HepG2 (cell line): ENCODE results near the gene TAS1R1. TPM values are rescaled to one million over a fixed set of nuclear protein-coding genes. Genes with fewer than 3 reads are reported as not detected.

Experiments used
- ATAC-seq: fragments of 200-7000 bp; cut with Tn5 transposase; 3 replicates; pipeline ENCODE4 v1.9.1; 2020; ENCODE audit warnings: mild to moderate bottlenecking, moderate library complexity
- BruUV-seq: library from RNA; stranded (reverse); fragments of 400-500 nt; replicated peaks from 2 replicates; lab custom pipeline; 2021; lab: Mats Ljungman, UMichigan
- CTCF ChIA-PET: fragments of 300-600 bp; formaldehyde crosslinking; extraction: SDS; loops from one replicate; lab custom pipeline; 2021; ENCODE audit warnings: low total read pairs, inconsistent platforms, low intra/inter-chr PET ratio; lab: Yijun Ruan, JAX
- POLR2A ChIA-PET: fragments of 350-600 bp; sonication (Branson Sonifier 250); formaldehyde crosslinking; loops from one replicate; lab custom pipeline; 2020; ENCODE audit warnings: antibody characterized with exemption, inconsistent platforms; lab: Yijun Ruan, JAX
- DNase-seq: peaks from one replicate; pipeline ENCODE4 v3.0.0-alpha.2; 2015; ENCODE audit warnings: low spot score
- FAIRE-seq: peaks from 3 replicates; lab custom pipeline; 2011; peaks lifted over from hg19 to GRCh38; lab: Jason Lieb, UNC
- H2AFZ ChIP-seq: one replicate; pipeline ENCODE4 v1.6.1; 2011; ENCODE audit warnings: low read length, inconsistent platforms
- H3K27ac ChIP-seq: fragments of 300-600 bp; 3 replicates; pipeline ENCODE4 v1.8.0; 2011; ENCODE audit warnings: mixed run types, mild to moderate bottlenecking, mixed read lengths, low read length, inconsistent platforms; ENCODE audit not compliant: insufficient read depth; ENCODE audit errors: extremely low read length
- H3K27me3 ChIP-seq, 2 experiments: fragments of 200-600 bp in 1 of 2; 2 replicates in 1 of 2; 3 replicates in 1 of 2; pipeline versions ENCODE4 v1.6.0 to v1.8.0; 2011; ENCODE audit warnings: low read length in 2 of 2, mild to moderate bottlenecking in 2 of 2, moderate library complexity in 2 of 2, inconsistent platforms in 1 of 2; ENCODE audit not compliant: insufficient read depth in 2 of 2, control insufficient read depth in 1 of 2
- H3K36me3 ChIP-seq, 2 experiments: fragments of 200-600 bp in 1 of 2; replicated peaks in 1 of 2; 2 replicates in 1 of 2; 3 replicates in 1 of 2; pipeline versions ENCODE4 v1.5.1 to v1.8.0; 2011; ENCODE audit warnings: low read length in 2 of 2, inconsistent platforms in 1 of 2; ENCODE audit not compliant: insufficient read depth in 2 of 2, control insufficient read depth in 1 of 2
- H3K4me1 ChIP-seq: 2 replicates; pipeline ENCODE4 v1.5.1; 2012; ENCODE audit warnings: low read length, inconsistent platforms; ENCODE audit not compliant: insufficient read depth
- H3K4me2 ChIP-seq: 2 replicates; pipeline ENCODE4 v1.6.0; 2011; ENCODE audit warnings: low read depth, low read length, inconsistent platforms
- H3K4me3 ChIP-seq, 3 experiments: fragments of 200-600 bp in 1 of 3; sonication (generic), shearing (Covaris generic) in 1 of 3; replicated peaks in 1 of 3; 2 replicates each; pipeline ENCODE4 v1.5.1; 2011 to 2016; ENCODE audit warnings: low read length in 3 of 3, inconsistent platforms in 2 of 3, low read depth in 2 of 3, mild to moderate bottlenecking in 2 of 3, control low read depth in 1 of 3, mixed read lengths in 1 of 3; ENCODE audit not compliant: insufficient read depth in 1 of 3
- H3K79me2 ChIP-seq: one replicate; pipeline ENCODE4 v1.6.1; 2011; ENCODE audit warnings: low read length, inconsistent platforms; ENCODE audit not compliant: insufficient read depth
- H3K9ac ChIP-seq: 2 replicates; pipeline ENCODE4 v1.6.0; 2011; ENCODE audit warnings: mild to moderate bottlenecking, low read depth, low read length, inconsistent platforms; ENCODE audit not compliant: insufficient read depth
- H3K9me3 ChIP-seq: 2 replicates; pipeline ENCODE4 v1.5.1; 2012; ENCODE audit warnings: mild to moderate bottlenecking, low read length
- H4K20me1 ChIP-seq: 2 replicates; pipeline ENCODE4 v1.6.0; 2011; ENCODE audit warnings: inconsistent platforms, mild to moderate bottlenecking, low read length, moderate library complexity; ENCODE audit not compliant: insufficient read depth
- AGO2 ChIP-seq: fragments of 200-400 bp; formaldehyde crosslinking; optimal IDR thresholded peaks from 2 replicates; pipeline ENCODE3; 2017; ENCODE audit warnings: mild to moderate bottlenecking, low read depth, low read length, moderate library complexity
- HNRNPK ChIP-seq: fragments of 200-400 bp; formaldehyde crosslinking; IDR thresholded peaks from 2 replicates; pipeline ENCODE4 v1.6.1; 2018; ENCODE audit warnings: low read length, low read depth, moderate library complexity, mild to moderate bottlenecking; ENCODE audit not compliant: poor library complexity, severe bottlenecking
- HNRNPLL ChIP-seq: fragments of 200-400 bp; formaldehyde crosslinking; IDR thresholded peaks from 2 replicates; pipeline ENCODE4 v1.6.1; 2017; ENCODE audit warnings: mild to moderate bottlenecking, low read depth, low read length; ENCODE audit not compliant: poor library complexity, severe bottlenecking
- PHF8 ChIP-seq: sonication (generic); formaldehyde crosslinking; IDR thresholded peaks from 2 replicates; pipeline ENCODE4 v1.5.0; 2020; ENCODE audit warnings: missing genetic modification reagents
- RBFOX2 ChIP-seq: fragments of 200-400 bp; formaldehyde crosslinking; IDR thresholded peaks from 2 replicates; pipeline ENCODE4 v1.6.1; 2017; ENCODE audit warnings: low read depth, mild to moderate bottlenecking, low read length
- ZFP41 ChIP-seq: sonication (generic); formaldehyde crosslinking; IDR thresholded peaks from 2 replicates; pipeline ENCODE4 v1.4.0; 2020; ENCODE audit warnings: mild to moderate bottlenecking, missing genetic modification reagents, borderline replicate concordance
- WGBS: methylation state at CpG from one replicate; pipeline ENCODE4 v1.1.6; 2017; ENCODE audit warnings: low lambda C conversion rate; 5-methylcytosine and 5-hydroxymethylcytosine counted together
- in situ Hi-C: cut with HindIII; loops from 2 replicates; pipeline ENCODE4 v1.10.0; 2017; ENCODE audit warnings: low pct_unique_long_range_greater_than_20kb; ENCODE audit not compliant: extremely low pct_ligation_motif_present
- intact Hi-C: fragments of 100-400 bp; cut with micrococcal nuclease; formaldehyde crosslinking; loops from one replicate; pipeline ENCODE4 v1.10.0; 2022; ENCODE audit not compliant: unreplicated experiment
- polyA plus RNA-seq, 8 experiments: library from polyadenylated mRNA; depleted of rRNA in 3 of 8; stranded (reverse) in 7 of 8; unstranded in 1 of 8; fragments of >200 nt; fragmentation: Illumina TruSeq in 4 of 8; extraction: Trizol in 4 of 8; gene quantifications; 2 replicates each; pipeline versions ENCODE4 v1.2.1 to v1.2.3, GENCODE V29; 2011 to 2016; ENCODE audit warnings: low read depth in 4 of 8, missing spikeins in 1 of 8, mixed read lengths in 1 of 8; ENCODE audit not compliant: insufficient read depth in 1 of 8
- total RNA-seq, 5 experiments: library from RNA; depleted of rRNA; stranded (reverse); fragments of >200 nt; fragmentation: Illumina TruSeq; extraction: Trizol; gene quantifications; 2 replicates each; pipeline ENCODE4 v1.2.3, GENCODE V29; 2016; ENCODE audit warnings: low read depth in 1 of 5
- TF ChIP-seq, protein P1 (sequence below): sonication (generic); formaldehyde crosslinking; IDR thresholded peaks from 2 replicates; pipeline ENCODE4 v1.4.0; 2020; ENCODE audit warnings: mild to moderate bottlenecking, missing genetic modification reagents
- TF ChIP-seq, protein P2 (sequence below): sonication (generic); formaldehyde crosslinking; IDR thresholded peaks from 2 replicates; pipeline ENCODE4 v1.5.0; 2020; ENCODE audit warnings: mild to moderate bottlenecking, missing genetic modification reagents, borderline replicate concordance
- TF ChIP-seq, protein P3 (sequence below): sonication (generic); formaldehyde crosslinking; IDR thresholded peaks from 2 replicates; pipeline ENCODE4 v1.8.0; 2023; ENCODE audit warnings: mild to moderate bottlenecking, missing genetic modification reagents

TAS1R1 gene
- total and polyA plus RNA-seq, 2 of the 13 experiments (the other 11 are each of a cell fraction or from before 2014, with no cell fraction given): 1.4 to 1.6 TPM

DNA sequence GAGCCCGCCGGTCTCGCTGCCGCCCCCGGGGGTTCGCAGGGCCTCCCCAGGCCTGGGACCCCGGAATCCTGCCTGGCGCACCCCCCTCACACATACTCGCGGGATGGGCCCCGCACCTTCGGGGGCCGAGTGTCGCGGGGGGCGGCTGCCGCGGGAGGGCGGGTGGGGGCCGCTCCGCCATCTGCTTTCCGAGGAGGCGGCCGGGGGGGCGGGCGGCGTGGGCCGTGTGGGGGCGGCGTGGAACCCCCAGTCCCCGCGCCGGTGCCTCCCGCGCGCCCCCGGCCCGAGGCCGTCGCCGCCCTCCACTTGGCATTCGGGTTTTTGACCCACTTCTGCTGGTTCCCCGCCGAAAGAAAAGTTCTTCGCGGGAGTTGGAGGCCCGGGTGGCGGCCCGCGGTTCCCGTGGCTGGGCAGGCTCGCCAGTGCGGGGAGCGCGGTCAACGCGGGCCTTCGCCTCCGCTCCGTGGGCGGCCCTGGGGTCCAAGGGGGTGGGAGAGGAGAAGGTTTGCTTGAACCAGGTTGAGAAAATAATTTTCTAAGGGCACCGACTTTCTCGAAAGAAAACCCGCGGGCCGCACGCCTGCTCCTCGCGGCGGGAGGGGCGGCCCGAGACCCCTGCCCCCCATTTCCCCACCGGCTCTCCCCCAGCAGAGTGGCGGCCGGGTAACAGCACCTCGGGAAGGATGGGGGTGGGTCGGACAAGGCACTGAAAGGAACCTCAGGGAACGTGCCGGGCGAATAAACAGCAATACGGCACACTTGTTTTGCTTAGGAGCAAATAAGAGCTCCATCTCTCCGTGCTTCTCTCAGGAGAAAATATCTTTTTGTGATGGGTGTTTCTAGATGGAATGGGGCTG lies 60.0 kb downstream of the TAS1R1 start:
- no peaks in the 10 kb centered on the region for H3K27me3 ChIP-seq
- CTCF ChIA-PET: no interaction called here
- H2AFZ ChIP-seq: no peak overlapping the region
- intact Hi-C loops (no loop called here), in situ Hi-C loops (no loop called here)
- no peak for DNase-seq
- no peak for ATAC-seq
- peak overlapping the region; percentile 84 to 97 (median 92) for H3K4me3 ChIP-seq
- no peak for FAIRE-seq
- no peaks in the 10 kb centered on the region; the same call in 1 of the 2 replicates for H4K20me1 ChIP-seq
- peaks cover 7 to 34% of the 10 kb centered on the region in 2 experiments; a peak in 4 of 5 replicates for H3K36me3 ChIP-seq
- peak overlapping the region; percentile 75 for H3K9ac ChIP-seq
- peak overlapping the region; percentile 76 for H3K4me2 ChIP-seq
- 6% methylated on average over 7 of the region's 82 CpGs for WGBS
- H3K79me2 ChIP-seq: peaks cover 28% of the 10 kb centered on the region
- peak overlapping the region; percentile 52 for H3K27ac ChIP-seq
- TF ChIP-seq HNRNPLL: peak; percentile 27
- TF ChIP-seq, protein P1, sequence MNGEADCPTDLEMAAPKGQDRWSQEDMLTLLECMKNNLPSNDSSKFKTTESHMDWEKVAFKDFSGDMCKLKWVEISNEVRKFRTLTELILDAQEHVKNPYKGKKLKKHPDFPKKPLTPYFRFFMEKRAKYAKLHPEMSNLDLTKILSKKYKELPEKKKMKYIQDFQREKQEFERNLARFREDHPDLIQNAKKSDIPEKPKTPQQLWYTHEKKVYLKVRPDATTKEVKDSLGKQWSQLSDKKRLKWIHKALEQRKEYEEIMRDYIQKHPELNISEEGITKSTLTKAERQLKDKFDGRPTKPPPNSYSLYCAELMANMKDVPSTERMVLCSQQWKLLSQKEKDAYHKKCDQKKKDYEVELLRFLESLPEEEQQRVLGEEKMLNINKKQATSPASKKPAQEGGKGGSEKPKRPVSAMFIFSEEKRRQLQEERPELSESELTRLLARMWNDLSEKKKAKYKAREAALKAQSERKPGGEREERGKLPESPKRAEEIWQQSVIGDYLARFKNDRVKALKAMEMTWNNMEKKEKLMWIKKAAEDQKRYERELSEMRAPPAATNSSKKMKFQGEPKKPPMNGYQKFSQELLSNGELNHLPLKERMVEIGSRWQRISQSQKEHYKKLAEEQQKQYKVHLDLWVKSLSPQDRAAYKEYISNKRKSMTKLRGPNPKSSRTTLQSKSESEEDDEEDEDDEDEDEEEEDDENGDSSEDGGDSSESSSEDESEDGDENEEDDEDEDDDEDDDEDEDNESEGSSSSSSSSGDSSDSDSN: 0 out of 2 replicates have a peak, but pooled peaks have one; percentile 37
- TF ChIP-seq PHF8: 0 out of 2 replicates have a peak, but pooled peaks have one; percentile 9
- TF ChIP-seq HNRNPK: peak; percentile 37
- no peak for TF ChIP-seq ZFP41 (CRISPR knock-in tag)
- peak; percentile 57 for TF ChIP-seq AGO2
- TF ChIP-seq, protein P2, sequence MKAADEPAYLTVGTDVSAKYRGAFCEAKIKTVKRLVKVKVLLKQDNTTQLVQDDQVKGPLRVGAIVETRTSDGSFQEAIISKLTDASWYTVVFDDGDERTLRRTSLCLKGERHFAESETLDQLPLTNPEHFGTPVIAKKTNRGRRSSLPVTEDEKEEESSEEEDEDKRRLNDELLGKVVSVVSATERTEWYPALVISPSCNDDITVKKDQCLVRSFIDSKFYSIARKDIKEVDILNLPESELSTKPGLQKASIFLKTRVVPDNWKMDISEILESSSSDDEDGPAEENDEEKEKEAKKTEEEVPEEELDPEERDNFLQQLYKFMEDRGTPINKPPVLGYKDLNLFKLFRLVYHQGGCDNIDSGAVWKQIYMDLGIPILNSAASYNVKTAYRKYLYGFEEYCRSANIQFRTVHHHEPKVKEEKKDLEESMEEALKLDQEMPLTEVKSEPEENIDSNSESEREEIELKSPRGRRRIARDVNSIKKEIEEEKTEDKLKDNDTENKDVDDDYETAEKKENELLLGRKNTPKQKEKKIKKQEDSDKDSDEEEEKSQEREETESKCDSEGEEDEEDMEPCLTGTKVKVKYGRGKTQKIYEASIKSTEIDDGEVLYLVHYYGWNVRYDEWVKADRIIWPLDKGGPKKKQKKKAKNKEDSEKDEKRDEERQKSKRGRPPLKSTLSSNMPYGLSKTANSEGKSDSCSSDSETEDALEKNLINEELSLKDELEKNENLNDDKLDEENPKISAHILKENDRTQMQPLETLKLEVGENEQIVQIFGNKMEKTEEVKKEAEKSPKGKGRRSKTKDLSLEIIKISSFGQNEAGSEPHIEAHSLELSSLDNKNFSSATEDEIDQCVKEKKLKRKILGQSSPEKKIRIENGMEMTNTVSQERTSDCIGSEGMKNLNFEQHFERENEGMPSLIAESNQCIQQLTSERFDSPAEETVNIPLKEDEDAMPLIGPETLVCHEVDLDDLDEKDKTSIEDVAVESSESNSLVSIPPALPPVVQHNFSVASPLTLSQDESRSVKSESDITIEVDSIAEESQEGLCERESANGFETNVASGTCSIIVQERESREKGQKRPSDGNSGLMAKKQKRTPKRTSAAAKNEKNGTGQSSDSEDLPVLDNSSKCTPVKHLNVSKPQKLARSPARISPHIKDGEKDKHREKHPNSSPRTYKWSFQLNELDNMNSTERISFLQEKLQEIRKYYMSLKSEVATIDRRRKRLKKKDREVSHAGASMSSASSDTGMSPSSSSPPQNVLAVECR (CRISPR knock-in tag): peak; percentile 30; the same call in 1 of the 2 replicates
- TF ChIP-seq, protein P3, sequence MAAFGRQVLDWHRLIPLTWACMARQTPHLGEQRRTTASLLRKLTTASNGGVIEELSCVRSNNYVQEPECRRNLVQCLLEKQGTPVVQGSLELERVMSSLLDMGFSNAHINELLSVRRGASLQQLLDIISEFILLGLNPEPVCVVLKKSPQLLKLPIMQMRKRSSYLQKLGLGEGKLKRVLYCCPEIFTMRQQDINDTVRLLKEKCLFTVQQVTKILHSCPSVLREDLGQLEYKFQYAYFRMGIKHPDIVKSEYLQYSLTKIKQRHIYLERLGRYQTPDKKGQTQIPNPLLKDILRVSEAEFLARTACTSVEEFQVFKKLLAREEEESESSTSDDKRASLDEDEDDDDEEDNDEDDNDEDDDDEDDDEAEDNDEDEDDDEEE (CRISPR knock-in tag): no peak
- TF ChIP-seq RBFOX2: peak; percentile 58
- TF ChIP-seq, all 625 proteins: peak for 7
- POLR2A ChIA-PET: interaction anchor here (1.0 to 3.4 kb wide), 3 partner anchors 10 to 35 kb away, joined by 5 to 30 read pairs (median 5); partner anchors contain the start of genes KLHL21, THAP3 and ZBTB48
- Histone ChIP-seq H3K4me1 (peaks cover 35% of the 10 kb centered on the region), H3K9me3 (no peaks in the 10 kb centered on the region)
- BruUV-seq: no TSS peak
